Measurements from ENCODE around the gene NOP53. TPM values are rescaled to one million over a fixed set of nuclear protein-coding genes. Genes with fewer than 3 reads are reported as not detected.

Gene NOP53
- 136 TPM for total RNA-seq
- long read RNA-seq, transcript NOP53-201 (13 exons, 1,528 nt) = major isoform, 142 of 186 reads
- long read RNA-seq, partial matches to known transcripts = 26 of 186 reads
- long read RNA-seq, other reads (novel, unspliced or antisense) = 18 of 186 reads

- DNase-seq (ENCODE audit: low spot score) = peak; percentile 98
- intact Hi-C loops (cut with DNase I) = no loop called here
Observed at GRCh38 chr19:47745010-47745901, at the start of gene NOP53. Gene NOP53 (plus strand): TSS chr19:47745546. CDS start chr19:47745560, 14 bp downstream.

- intact Hi-C loops (cut with DNase I) = loop anchor here (5.0 kb wide), 1 partner anchor 84 kb away; no protein-coding TSS in a partner anchor
- no peak for DNase-seq (ENCODE audit: low spot score)
Observed at GRCh38 chr19:47696635-47697034, 48.7 kb upstream of the NOP53 start.

GRCh38 chr19:47697863-47698609, 47.3 kb upstream of the NOP53 start:
- intact Hi-C loops (cut with DNase I) = loop anchor here (1.0 to 5.0 kb wide), 3 partner anchors 86 to 262 kb away; no protein-coding TSS in a partner anchor
- DNase-seq (ENCODE audit: low spot score) = no peak

- intact Hi-C loops (cut with DNase I) = loop anchor here (1.0 to 5.0 kb wide), 3 partner anchors 86 to 262 kb away; no protein-coding TSS in a partner anchor
- DNase-seq (ENCODE audit: low spot score) = no peak
Observed at GRCh38 chr19:47698631-47699359, 46.6 kb upstream of the NOP53 start.

- intact Hi-C loops (cut with DNase I) = loop anchor here (2.0 to 5.0 kb wide), 2 partner anchors 87 to 183 kb away; no protein-coding TSS in a partner anchor
- DNase-seq (ENCODE audit: low spot score) = no peak
Observed at GRCh38 chr19:47699360-47699917, 45.9 kb upstream of the NOP53 start.

- DNase-seq (ENCODE audit: low spot score) = no peak
- intact Hi-C loops (cut with DNase I) = no loop called here
Observed at GRCh38 chr19:47700934-47701716, 44.2 kb upstream of the NOP53 start.

- intact Hi-C loops (cut with DNase I) = no loop called here
- DNase-seq (ENCODE audit: low spot score) = no peak
Observed at GRCh38 chr19:47701717-47702552, 43.4 kb upstream of the NOP53 start.

GRCh38 chr19:47702671-47703070, 42.7 kb upstream of the NOP53 start:
- intact Hi-C loops (cut with DNase I) = no loop called here
- DNase-seq (ENCODE audit: low spot score) = no peak

- no peak for DNase-seq (ENCODE audit: low spot score)
- intact Hi-C loops (cut with DNase I) = no loop called here
Observed at GRCh38 chr19:47703301-47703700, 42.0 kb upstream of the NOP53 start.

- no peak for DNase-seq (ENCODE audit: low spot score)
Observed at GRCh38 chr19:47704024-47704423, 41.3 kb upstream of the NOP53 start.

GRCh38 chr19:47704656-47705055, 40.7 kb upstream of the NOP53 start:
- intact Hi-C loops (cut with DNase I) = no loop called here
- no peak for DNase-seq (ENCODE audit: low spot score)

More at GRCh38 chr19:47704024-47704423, 41.3 kb upstream of the NOP53 start:
- intact Hi-C loops (cut with DNase I) = no loop called here

GRCh38 chr19:47707135-47707925, 38.0 kb upstream of the NOP53 start:
- DNase-seq (ENCODE audit: low spot score) = no peak
- intact Hi-C loops (cut with DNase I) = no loop called here

- intact Hi-C loops (cut with DNase I) = no loop called here
- no peak for DNase-seq (ENCODE audit: low spot score)
Observed at GRCh38 chr19:47711652-47712242, 33.6 kb upstream of the NOP53 start.

- intact Hi-C loops (cut with DNase I) = loop anchor here (1.0 kb wide), 2 partner anchors 30 to 75 kb away; no protein-coding TSS in a partner anchor
- DNase-seq (ENCODE audit: low spot score) = peak; percentile 80
Observed at GRCh38 chr19:47713046-47714021, 32.0 kb upstream of the NOP53 start, which contains the start of gene EHD2. Gene EHD2 (plus strand): TSS chr19:47713422. CDS start chr19:47716613, 3,191 bp downstream.

- intact Hi-C loops (cut with DNase I) = no loop called here
- DNase-seq (ENCODE audit: low spot score) = no peak
Observed at GRCh38 chr19:47714339-47714738, 31.0 kb upstream of the NOP53 start.
